Subcutaneous adipose tissue (tissue), 4 donors: Measurements from ENCODE around the gene RBMS1. TPM values are rescaled to one million over a fixed set of nuclear protein-coding genes. Genes with fewer than 3 reads are reported as not detected.

Experiments
- total RNA-seq, 4 donors: library from RNA; depleted of rRNA; stranded (reverse); fragments of >200 nt; gene quantifications; one replicate each; pipeline ENCODE4 v1.1.0, GENCODE V29; 2016
- TF ChIP-seq, protein P1 (sequence below): fragments of 450-650 bp; IDR thresholded peaks from one replicate; pipeline ENCODE4 v1.5.1; 2016; ENCODE audit warnings: low read depth, mild to moderate bottlenecking, control low read depth, antibody characterized with exemption, moderate library complexity

Gene RBMS1
- total RNA-seq, 4 donors from 2014 or later, result 80.1 to 164 (median 95.7) TPM

DNA sequence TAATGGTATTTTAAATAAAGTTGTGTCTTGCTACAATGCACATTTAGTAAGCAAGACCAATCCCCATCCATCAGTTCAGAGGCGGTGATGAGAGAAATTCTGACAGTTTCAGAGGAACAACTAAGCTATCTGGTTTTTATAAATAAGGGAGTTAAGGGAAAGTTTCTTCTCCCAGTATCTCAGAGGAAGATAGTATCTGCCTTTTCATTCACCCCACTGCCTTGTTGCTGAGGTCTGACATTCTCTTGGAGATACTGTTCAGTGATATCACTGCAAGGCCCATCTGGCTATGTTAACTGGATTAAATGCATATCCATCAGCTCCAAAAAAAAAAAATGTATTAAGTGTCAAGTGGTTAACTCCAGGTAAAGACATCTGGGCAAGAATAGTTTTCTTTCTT lies 47.9 kb downstream of the RBMS1 start:
- TF ChIP-seq, protein P1, sequence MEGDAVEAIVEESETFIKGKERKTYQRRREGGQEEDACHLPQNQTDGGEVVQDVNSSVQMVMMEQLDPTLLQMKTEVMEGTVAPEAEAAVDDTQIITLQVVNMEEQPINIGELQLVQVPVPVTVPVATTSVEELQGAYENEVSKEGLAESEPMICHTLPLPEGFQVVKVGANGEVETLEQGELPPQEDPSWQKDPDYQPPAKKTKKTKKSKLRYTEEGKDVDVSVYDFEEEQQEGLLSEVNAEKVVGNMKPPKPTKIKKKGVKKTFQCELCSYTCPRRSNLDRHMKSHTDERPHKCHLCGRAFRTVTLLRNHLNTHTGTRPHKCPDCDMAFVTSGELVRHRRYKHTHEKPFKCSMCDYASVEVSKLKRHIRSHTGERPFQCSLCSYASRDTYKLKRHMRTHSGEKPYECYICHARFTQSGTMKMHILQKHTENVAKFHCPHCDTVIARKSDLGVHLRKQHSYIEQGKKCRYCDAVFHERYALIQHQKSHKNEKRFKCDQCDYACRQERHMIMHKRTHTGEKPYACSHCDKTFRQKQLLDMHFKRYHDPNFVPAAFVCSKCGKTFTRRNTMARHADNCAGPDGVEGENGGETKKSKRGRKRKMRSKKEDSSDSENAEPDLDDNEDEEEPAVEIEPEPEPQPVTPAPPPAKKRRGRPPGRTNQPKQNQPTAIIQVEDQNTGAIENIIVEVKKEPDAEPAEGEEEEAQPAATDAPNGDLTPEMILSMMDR, result no peak

DNA sequence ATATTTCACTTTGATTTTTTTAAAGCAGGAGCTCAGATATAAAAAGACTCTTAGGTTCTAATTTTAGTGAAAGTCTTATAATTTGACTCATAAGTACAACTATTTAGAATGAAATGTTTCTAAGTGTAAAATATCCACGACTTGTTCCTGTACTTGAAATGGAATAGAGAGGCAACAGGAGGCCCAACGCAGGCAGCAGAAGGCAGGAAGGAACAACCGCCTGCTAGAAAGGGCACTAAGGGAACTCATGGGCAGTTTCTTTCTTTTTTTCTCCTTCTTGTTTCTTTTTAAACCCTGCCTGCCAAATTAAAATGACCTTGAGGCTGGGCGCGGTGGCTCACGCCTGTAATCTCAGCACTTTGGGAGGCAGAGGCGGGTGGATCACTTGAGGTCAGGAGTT lies 51.0 kb downstream of the RBMS1 start:
- TF ChIP-seq, protein P1, result no peak

DNA sequence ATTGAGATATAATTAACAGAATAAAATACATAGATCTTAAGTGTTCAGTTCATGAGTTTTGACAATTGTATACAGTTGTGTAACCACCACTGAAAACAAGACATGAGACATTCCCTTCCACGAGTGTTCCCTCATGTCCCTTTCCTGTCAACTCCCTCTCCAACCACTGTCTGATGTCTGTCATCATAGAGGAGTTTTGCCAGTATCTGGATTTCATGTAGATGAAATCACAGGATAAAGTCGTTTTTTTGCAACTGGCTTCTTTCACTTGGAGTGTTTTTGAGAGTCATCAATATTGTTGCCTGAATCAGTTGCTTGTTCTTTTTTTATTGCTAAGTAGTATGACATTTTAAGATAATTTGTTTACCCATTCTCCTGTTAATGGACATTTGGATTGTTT lies 52.7 kb downstream of the RBMS1 start:
- TF ChIP-seq, protein P1, result no peak

DNA sequence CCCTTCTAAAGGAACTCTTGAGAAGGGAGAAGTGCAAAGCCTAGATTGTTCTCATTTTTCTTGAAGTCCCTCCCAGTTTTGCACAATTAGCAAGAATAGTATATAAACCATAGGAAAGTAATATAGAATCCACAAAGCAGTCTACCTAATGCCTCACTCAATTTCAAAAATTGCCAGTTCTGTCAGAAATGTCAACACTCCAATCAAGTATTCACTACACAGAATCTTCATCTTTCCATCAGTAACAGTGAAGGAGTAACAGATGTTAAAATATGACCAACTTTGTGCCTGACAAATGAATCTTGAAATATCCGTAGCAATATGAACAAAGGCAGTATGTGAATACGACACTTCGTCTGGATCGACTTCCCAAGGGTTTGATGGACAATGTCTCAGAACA lies 56.3 kb downstream of the RBMS1 start:
- TF ChIP-seq, protein P1, result no peak

DNA sequence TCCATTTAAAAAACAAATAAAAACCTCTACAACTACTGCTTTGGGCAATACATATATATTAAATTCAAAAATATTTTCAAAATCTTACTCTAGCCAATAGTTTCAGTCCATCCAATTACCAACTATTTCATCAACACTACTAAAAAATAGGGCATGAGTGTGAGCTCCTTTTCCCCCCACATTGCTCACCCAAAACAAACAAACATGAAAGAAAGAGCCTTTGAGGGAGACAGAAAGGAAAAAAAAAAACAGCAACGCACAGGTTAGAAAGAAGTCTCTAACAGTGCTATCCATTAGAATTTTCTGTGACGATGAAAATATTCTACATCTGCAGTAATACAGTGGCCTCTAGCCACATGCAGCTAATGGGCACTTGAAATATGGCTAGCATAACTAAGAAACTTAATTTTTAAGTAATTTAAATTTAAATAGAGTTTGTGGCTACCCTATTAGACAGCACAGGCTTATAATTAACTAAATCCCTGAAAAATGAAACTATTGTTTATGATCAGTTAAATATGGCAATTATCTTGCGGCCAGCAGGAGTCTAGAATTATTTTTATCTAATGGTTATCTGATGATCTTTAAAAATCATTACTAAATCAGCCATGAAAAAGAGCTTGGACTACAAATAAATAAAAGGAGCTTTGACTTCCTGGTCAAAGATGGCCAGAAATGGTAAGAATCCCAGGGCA lies 59.2 kb downstream of the RBMS1 start:
- TF ChIP-seq, protein P1, result no peak

DNA sequence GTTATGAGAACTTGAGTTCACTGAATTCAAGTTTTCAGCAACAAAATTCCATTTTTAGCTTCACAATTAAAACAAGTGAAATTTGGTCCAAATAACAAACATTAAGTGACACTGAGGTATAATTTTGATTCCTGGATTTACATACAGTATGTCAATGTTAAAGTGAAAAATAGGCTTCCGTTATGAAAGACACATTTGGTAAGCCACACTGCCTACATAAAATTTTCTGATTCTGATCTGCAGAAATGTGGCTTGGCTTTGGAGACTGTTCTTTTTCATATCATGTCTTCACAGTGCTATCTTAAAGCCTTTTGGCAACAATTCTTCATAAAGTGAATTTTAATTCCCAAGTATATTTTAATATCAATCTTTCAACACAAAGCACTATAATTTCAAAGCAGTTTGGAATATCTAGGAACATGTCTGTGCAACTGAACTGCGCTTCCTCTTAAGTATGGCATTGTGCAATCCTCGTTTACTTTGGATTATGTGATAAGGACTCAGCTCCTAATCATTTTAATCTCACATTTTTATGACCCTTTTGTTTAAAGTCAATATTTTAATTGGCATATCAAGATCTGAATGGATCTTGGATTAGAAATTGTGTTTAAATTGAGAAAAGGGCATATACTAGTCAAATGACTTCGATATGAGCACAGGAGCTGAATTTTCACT lies 60.0 kb downstream of the RBMS1 start:
- TF ChIP-seq, protein P1, result no peak

DNA sequence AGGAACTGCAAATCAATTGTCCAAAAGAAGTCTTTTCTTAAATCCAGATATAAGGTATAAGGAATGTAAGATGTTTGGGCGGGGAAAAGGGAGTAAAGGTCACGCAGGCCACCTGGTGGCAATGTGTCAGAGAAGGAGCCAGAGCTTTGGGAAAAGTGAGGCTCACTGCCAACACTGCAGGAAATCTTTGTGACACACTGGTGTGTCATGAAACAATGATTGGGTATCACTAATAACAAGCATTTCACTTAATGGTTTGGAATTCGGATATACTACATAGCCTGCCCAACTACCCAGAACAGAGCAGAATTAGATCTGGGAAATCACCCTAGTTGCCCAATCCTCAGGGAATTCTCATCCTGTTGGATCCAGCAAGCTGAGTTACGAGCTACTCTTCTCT lies 61.0 kb downstream of the RBMS1 start:
- TF ChIP-seq, protein P1, result no peak
